Measurements from ENCODE around the gene WDR73.

The WDR73 gene

DNA sequence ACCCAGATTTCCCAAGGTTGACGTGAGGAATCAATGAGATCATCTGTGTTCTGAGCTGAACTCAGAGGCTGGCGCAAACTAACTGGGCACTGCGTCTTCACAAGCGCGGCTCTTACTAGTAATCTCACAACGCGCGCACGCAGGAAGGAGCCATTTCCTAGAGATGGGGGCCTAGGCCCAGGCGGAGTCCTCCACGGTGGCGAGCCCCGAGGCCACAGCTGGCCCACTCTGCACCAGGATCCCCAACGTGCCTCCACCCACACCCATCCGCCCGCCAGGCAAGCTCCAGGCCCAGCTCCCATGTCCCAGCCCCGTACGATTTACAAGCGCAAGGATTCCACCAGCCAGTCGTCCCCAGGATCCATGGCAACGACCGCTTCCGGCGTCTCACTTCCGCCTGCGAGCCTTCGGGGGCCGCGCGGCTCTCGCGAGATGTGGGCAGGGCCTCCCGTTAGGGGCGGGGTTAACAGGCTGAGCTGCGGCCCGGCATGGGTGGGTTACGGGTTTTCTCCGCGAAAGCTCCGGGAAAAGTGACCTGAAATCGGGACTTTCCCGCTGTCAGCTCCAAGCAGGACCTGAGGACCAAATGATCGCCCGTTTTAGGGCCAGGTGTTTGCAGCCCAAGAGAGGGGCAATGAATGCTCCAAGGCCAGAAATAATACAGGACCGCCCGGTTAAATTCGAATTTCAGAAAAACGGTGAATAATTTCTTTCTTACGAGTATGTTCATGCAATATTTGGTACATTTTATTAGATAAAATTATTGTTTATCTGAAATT is at the start of gene WDR73:
TSS of gene WDR73 (minus strand) at position 374 of the 779 bp plus-strand sequence. CDS start at position 365, 9 bp downstream.
- peak; percentile 96 to 98 (median 98) for DNase-seq

DNA sequence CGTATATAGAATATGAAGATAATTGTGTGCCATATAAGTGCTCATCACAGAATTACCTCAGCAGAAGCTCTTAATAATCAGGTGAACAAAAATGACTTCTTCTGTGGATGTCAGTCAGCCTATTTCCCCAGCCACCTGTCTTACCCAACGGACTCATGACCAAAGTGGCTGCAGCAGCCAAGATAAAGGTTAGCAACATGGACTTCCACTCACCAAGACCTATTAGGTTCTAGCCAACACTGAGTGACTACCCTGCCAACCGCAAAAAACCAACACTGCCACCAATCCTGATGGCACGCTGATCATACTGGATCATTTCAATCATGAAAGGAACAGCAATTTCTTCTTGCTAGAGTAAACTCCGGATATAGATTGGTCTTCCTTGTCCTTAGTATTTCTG is 49.7 kb upstream of the WDR73 start:
- DNase-seq = no peak

DNA sequence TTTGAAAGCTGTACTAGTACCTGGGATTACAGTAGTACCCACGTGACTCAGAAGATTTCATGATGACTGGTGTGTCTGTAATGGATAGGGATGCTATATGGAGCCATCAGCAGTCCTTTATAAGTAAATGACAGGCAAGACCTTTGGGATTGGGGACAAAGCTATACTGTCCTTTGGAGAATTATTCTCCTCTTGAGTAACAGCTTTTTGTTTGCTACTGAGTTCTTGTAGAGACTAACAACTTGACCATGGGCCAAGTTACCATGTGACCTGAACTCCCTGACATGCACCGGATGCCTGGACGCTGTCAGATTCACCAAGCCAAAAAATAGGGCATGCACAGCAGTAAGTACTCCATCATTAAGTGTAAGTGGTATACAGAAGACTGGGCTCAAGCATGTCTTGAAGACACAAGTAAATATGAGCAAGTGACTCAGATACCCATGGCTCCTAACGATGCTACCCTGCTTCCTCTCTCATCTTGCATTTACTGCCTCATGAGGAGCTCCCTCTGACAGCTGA is 48.9 kb upstream of the WDR73 start:
- peak; percentile 34 to 58 (median 51) for DNase-seq

DNA sequence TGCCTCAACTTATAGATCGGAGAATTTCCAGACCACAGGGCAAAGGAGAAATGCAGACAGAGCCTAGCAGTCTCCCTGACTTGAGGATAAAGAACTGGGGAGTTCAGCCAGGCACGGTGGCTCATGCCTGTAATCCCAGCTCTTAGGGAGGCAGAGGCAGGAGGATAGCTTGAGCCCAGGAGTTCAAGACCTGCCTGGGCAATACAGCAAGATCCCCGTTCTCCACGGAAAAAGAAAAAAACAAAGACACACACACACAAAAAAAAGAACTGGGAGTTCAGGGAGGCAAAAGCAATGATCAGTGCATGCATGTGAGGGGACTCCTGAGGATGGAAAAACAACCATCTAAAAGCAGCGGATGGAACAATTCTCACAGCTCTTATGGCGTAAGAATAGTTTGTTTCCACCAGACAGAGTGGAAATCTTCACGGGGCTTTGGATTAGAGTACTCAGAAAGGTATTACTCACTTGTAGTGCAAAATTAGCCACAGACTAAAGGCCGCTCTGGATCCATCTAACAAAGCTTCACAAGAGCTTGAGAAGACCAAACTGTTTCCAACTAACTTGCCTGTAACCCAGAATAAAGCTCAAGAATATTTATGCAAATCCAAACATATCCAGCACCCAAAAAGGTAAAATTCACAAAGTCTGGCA is 45.6 kb upstream of the WDR73 start:
- DNase-seq = no peak

DNA sequence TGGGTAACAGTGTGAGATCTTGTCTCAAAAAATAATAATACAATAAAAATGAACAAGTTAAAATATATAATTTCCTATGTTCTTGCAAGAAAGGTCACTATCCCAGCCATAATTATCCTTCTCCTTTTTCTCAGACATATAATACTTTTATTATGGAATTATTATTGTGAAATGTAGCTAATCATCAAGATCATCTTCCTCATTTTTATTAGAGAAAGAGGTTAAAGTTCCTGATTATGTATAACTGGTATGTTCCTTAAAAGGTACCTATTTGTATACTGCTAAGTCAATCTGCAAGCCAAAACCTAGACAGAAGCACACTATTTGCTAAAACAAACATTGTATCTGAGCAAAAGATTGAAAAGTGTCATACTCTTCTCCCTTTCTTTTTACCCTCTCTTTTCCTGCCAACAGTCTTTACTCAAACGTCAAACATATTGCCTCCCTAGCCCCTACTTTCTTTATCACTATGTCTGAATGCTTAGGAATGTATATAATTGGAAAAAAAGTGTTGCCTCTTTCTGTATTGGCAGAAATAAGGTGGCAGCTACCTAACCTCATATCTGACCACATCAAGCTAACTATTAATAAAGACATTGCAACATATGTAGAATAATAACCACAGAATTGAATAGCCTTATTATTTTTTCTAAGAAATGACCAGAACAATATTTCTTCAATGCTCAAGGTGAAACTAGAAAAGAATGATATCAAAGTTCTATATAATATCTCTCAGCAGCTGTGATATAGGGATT is 43.3 kb upstream of the WDR73 start:
- DNase-seq = peak in 2 of 3 donors; percentile 57 to 65

DNA sequence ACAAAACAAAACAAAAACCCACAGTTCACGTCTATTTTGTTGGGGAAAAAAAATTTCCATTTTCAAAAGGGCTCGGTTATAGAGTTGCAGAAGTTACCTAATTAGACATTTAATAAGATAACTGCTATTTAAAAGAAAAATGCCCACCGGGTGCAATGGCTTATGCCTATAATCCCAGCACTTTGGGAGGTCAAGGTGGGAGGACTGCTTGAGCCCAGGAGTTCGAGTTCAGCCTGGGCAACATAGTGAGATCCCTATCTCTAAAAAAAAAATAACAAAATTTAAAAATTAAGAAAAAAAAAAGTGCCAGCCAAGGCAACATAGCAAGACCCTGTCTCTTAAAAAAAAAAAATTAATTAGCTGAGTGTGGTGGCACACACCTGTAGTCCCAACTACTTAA is 42.7 kb upstream of the WDR73 start:
- DNase-seq = no peak

DNA sequence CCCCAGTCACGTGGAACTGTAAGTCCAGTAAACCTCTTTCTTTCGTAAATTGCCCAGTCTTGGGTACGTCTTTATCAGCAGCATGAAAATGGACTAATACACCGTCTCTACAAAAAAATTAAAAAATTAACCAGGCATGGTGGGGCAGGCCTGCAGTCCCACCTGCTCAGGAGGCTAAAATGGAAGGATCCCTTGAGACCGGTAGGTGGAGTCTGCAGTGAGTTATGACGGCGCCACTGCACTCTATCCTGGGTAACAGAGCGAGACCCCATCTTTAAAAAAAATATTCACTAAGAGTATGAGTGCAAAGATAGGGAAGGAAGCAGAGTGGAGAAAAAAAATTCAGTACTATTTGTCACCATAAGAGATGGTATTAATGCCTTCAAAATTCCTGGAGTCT is 36.3 kb upstream of the WDR73 start:
- DNase-seq = no peak

DNA sequence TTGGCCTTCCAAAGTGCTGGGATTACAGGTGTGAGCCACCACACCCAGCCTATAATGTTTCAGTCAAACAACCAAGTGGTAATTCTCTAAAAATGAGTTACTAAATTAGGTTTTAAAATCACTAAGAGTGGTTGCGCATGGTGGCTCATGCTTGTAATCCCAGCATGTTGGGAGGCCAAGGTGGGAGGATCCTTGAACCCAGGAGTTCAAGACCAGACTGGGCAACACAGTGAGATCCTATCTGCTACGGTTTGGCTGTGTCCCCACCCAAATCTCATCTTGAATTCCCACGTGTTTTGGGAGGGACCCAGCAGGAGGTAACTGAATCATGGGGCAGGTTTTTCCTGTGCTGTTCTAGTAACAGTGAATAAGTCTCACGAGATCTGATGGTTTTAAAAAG is 35.8 kb upstream of the WDR73 start:
- DNase-seq = no peak

DNA sequence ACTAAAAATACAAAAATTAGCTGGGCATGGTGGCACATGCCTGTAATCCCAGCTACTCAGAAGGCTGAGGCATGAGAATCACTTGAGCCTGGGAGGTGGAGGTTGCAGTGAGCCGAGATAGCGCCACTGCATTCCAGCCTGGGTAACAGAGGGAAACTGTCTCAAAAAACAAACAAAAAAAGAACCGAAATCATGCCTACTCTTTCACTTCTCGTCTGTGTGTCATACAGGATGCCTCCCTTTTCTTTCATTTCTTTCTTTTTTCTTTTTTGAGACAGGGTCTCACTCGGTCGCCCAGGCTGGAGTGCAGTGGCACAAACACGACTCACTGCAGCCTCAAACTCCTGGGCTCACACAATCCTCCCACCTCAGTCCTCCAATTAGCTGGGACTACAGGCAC is 32.4 kb upstream of the WDR73 start:
- DNase-seq = peak in 1 of 3 donors; percentile 13

DNA sequence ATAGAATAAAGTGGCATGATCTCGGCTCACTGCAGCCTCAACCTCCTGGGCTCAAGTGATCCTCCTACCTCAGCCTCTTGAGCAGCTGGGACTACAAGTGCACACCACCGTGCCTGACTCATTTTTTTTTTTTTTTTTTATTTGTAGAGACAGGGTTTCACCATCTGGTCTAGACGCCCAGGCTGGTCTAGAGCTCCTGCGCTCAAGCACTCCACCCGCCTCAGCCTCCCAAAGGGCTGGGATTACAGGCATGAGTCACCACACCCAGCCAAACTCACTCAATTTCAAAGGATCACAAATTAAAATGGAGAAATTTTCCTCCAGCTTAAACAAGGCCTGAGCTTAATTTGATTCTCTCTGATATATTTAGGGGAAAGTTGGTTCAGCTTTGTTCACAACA is 31.2 kb upstream of the WDR73 start:
- DNase-seq = peak; percentile 63 to 67 (median 65)

DNA sequence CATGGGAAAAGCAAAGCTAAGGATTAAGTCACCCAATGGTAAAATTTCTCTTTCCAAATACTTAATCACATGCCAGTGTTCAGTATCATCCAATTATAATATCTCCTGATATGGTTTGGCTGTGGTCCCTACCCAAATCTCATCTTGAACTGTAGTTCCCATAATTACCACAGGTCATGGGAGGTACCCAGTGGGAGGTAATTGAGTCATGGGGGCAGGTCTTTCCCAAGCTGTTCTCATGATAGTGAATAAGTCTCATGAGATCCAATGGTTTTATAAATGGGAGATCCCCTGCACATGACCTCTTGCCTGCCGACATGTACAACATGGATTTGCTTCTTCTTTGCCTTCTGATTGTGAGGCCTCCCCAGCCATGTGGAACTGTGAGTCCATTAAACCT is 30.0 kb upstream of the WDR73 start:
- peak; percentile 73 to 83 (median 78) for DNase-seq

DNA sequence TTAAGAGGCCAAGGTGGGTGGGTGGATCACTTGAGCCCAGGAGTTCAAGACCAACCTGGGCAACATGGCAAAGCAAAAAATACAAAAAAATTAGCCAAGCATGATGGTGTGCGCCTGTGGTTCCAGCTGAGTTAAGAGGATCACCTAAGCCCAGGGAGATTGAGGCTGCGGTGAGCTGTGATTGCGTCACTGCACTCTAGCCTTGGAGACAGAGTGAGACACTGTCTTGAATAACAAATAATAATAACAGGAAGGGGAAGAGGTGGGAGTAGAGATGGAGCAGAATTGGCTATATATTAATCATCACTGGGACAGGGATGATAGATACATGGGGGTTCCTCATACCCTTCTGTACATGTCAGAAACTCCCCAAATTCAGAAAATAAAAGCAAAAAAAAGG is 27.7 kb upstream of the WDR73 start:
- peak; percentile 27 to 66 (median 40) for DNase-seq

DNA sequence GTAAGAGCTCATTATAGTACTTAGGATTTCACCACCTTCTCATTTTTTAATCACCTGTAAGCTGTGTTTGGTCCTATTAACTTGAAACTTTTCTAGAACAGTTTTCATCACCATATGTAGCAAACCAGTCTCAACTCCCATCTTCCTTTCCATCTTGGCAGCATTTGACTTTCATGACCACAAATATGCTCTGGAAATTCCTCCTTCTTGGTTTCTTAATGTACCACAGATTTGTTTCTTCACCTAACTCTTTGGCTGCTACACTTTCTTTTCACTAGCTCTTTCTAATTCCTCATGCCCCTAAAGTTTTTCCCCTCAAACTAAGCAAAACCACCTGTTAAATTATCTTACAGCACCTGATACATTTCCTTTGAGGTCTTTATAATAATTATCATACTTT is 17.1 kb upstream of the WDR73 start:
- no peak for DNase-seq

DNA sequence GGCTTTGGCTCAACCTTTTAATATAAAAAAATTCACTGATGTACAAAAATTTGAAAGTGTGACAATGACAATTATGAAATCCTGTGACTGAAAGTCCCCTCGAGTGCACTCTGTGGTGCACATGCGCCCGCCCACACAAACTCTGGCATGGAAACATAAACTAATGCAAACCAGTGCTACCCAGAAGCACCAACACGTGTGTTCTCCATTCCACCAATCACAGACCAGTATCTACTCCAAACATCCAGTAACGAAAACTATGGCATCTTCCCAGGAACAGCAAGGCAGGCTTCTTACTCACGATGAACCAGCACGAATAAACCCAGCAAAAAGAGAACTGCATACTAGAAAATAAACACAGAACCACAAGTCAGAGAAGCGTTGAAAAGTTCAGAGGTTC is 15.6 kb upstream of the WDR73 start:
- DNase-seq = peak in 1 of 3 donors; percentile 28

DNA sequence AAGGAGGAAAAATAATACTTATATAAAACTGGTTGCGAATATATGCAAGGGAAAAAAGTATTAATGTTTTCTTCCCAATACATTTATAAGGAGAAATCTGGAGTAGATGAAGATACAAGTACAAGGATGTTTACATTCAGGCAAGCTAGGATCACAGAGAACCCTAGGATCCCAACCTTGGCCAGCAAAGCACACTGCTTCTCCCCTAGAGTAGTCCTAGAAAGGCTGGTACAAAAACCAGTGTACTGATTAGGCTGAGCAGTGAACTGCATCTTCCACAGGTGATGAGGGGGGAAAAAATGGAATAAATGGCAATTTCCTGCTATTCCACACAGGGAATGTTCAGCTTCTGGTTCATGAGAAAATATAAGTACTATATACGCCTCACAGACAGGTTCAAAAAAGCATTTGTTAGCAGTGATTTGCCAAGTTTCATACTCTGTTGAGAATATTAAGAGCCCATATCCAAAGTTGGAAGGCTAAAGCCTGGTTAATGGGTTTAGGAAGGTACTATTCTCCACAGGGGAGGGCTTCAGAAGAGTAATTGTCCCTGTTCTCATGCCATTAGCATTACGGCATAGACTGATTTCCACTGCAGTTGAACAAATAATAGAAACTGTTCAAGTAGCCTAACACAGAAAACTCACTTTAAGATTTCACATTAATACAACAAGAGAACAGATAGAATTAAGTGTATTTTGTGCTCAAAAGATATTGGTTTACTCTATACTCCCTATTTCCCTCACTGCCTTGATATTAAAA is 14.3 kb upstream of the WDR73 start:
- DNase-seq = no peak

DNA sequence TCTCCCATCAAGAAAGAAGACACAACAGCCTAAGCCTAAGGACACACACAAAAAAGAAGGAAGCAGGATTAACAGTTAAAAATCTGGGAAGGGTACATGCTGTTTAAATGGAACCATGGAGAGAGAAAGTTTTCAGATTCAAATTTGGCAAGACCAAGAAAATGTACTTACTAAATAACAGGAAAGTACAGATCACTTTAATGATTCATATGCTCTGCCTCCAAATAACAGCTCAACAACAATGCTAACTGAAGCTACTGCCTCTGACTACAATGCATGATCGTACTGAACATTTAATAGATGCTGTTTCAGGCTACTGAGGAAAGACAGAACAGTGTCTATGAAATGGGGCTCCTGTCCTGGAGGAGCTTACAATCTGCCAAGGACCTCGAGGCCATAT is 12.3 kb upstream of the WDR73 start:
- no peak for DNase-seq

DNA sequence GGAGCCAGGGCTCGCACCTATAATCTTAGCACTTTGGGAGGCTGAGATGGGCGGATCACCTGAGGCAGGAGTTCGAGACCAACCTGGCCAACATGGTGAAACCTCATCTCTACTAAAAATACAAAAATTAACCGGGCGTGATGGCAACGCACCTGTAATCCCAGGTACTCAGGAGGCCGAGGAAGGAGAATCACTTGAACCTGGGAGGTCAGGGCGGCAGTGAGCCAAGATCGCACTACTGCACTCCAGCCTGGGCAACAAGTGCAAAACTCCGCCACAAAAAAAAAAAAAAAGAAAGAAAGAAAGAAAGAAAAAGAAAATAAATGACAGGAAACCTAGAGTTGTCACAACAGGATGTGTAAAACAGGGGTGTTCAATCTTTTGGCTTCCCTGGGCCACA is 6.9 kb upstream of the WDR73 start:
- no peak for DNase-seq

DNA sequence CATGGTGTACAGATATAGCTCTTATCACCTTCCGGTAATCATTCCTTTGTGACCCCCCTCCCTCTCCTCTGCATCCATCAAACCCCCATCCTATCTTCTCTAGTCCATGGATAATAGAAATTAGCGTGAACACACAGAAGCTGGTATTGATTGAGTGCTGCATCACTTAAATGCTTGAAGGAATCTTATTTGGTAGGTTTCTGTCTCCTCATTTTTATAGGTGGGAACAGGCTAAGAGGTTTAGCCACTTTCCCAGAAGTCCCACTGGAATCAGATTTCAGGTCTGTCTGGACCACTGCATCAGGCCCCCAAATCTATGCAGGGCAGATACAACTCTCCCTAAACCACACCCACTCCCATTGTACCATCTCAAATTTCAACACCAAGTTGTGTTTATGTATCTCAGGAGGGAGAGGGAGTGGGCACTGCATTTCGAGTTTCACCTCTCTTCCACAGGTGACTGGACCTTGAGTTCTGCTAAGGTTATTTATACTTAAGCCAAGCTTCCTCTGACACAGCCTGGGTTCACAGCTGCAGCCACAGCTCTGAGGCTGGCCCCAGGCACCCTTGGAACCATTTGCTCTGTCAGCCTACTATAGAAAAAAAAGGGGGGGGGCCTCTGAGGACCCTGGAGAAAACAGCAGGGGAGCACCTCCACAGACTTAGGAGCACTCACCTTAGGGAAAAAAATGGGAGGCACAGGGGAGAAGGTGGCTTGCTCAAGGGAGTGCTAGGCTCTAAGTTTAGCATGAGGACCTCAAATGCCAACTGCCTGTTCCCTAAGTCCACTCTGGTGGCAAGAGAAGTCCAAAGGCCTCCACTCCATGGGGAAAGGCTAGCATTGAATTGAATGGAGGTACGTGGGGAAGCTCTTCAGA is 6.1 kb upstream of the WDR73 start:
- no peak for DNase-seq

DNA sequence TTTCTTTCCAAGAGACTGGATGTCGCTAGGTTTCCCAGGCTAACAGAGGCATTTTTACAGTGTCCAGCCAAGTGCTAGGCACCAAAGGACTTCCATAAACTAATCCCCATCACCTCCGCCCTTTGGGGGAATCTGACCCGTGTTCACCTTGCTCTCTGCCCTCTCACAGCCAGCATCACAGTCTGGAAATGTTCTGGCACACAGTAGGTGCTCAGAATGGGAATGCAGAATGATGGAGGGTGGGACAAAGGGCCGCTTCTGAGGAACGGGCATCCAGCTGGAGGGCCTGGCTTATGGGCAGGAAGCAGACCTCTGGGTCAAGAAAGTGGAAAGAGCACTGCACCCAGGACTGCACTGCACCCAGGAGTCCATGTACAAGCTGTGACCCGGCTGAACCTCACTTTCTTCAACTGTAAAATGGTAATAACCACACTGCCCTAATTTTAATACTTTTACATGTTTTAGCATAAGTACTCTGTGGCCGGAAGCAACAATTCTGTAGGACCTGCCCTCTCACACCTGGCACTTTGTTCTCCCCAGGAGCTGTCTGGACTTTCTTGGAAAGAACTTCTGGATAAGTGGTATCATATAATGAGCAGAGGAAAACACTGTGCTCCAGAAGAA is 4.8 kb upstream of the WDR73 start:
- DNase-seq = no peak

DNA sequence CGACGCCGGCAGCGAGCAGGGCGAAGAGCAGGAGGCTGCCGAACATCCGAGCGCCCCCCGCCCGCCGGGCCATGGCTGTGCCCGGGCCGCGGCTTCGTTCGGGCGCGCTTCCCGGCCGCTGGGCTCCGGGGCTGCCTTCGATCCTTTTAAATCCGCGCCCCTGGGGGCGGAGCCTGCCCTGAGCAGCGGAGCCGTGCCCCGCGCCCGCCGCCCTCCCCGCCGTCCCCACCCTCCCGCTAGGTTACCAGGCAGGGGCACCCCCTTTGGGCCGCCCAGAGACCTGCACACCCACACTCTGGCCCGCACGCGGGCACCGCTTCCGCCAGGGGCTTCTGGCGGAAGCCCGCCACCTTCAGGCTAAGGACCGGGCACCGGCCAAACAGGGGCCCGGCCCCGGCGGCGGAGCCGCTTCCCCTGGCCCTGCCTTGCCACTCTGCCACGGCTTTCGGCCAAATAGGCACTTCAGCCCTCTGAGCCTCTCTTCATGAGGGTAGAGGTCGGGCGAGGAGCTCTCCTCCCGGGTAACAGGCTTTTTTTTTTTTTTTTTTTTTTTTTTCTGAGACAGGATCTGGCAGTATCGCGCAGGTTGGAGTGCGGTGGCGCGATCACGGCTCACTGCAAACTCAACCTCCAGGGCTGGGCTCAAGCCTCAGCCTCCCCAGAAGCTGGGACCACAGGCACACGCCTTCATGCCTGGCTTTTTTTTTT is 4.2 kb upstream of the WDR73 start, which contains the start of gene NMB:
TSS of gene NMB (minus strand) at position 120 of the 708 bp plus-strand sequence. CDS start at position 73, 47 bp downstream.
- peak; percentile 75 to 90 (median 83) for DNase-seq

DNA sequence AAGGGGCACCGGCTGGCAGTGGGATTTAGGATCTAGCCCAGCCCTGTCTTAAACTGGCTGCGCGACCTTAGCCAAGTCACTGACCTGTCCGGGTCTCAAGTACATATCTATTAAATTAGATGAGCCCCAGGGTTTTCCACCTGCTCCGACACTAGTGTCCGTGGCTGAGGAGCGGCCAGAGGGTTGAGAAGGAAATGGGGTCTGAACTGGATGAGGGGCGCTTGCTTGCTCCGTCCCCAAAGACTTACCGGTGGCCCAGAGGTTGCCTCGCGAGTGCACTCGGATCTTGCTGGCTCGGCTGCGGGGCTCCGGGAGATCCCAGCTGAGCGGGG is 3.6 kb upstream of the WDR73 start:
- no peak for DNase-seq
